Transverse colon (tissue), 4 donors: ENCODE results near the gene GAPDHS.

Experiments
- POLR2A ChIP-seq: fragments of 450-650 bp; IDR thresholded peaks from one replicate; pipeline ENCODE4 v1.6.1; 2016; ENCODE audit warnings: antibody characterized with exemption, mild to moderate bottlenecking, moderate library complexity
- POLR2AphosphoS5 ChIP-seq, 3 donors: sonication (generic); formaldehyde crosslinking; IDR thresholded peaks; one replicate each; pipeline ENCODE4 v1.6.1; 2016; ENCODE audit warnings: antibody characterized with exemption in 3 of 3
- TF ChIP-seq, protein P1 (sequence below), 5 experiments: fragments of 200-600 bp in 3 of 5; fragments of 450-650 bp in 2 of 5; sonication (generic) in 3 of 5; IDR thresholded peaks; 1 replicate in 2 of 5; 2 replicates in 3 of 5; pipeline ENCODE4 v1.5.1; 2016 to 2017; ENCODE audit warnings: antibody characterized with exemption in 5 of 5, inconsistent platforms in 3 of 5, mild to moderate bottlenecking in 2 of 5, moderate library complexity in 1 of 5

- no peak for TF ChIP-seq POLR2A
- TF ChIP-seq, protein P1, sequence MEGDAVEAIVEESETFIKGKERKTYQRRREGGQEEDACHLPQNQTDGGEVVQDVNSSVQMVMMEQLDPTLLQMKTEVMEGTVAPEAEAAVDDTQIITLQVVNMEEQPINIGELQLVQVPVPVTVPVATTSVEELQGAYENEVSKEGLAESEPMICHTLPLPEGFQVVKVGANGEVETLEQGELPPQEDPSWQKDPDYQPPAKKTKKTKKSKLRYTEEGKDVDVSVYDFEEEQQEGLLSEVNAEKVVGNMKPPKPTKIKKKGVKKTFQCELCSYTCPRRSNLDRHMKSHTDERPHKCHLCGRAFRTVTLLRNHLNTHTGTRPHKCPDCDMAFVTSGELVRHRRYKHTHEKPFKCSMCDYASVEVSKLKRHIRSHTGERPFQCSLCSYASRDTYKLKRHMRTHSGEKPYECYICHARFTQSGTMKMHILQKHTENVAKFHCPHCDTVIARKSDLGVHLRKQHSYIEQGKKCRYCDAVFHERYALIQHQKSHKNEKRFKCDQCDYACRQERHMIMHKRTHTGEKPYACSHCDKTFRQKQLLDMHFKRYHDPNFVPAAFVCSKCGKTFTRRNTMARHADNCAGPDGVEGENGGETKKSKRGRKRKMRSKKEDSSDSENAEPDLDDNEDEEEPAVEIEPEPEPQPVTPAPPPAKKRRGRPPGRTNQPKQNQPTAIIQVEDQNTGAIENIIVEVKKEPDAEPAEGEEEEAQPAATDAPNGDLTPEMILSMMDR (IDR thresholded peaks at IDR 0.05), result no peak
- TF ChIP-seq POLR2AphosphoS5 (IDR thresholded peaks at IDR 0.05), result no peak
Measured at GRCh38 chr19:35514282-35514809, 18.9 kb upstream of the GAPDHS start.
